Subcutaneous adipose tissue (tissue), 4 donors: ENCODE results near the gene SUSD1. TPM values are rescaled to one million over a fixed set of nuclear protein-coding genes. Genes with fewer than 3 reads are reported as not detected.

ENCODE experiments used
- CTCF ChIP-seq: fragments of 450-650 bp; IDR thresholded peaks from one replicate; pipeline ENCODE4 v1.5.1; 2016; ENCODE audit warnings: low read depth, mild to moderate bottlenecking, control low read depth, antibody characterized with exemption, moderate library complexity
- total RNA-seq, 4 donors: library from RNA; depleted of rRNA; stranded (reverse); fragments of >200 nt; gene quantifications; one replicate each; pipeline ENCODE4 v1.1.0, GENCODE V29; 2016

The SUSD1 gene
- total RNA-seq, 4 donors from 2014 or later: 8.4 to 24.6 (median 16.3) TPM

DNA sequence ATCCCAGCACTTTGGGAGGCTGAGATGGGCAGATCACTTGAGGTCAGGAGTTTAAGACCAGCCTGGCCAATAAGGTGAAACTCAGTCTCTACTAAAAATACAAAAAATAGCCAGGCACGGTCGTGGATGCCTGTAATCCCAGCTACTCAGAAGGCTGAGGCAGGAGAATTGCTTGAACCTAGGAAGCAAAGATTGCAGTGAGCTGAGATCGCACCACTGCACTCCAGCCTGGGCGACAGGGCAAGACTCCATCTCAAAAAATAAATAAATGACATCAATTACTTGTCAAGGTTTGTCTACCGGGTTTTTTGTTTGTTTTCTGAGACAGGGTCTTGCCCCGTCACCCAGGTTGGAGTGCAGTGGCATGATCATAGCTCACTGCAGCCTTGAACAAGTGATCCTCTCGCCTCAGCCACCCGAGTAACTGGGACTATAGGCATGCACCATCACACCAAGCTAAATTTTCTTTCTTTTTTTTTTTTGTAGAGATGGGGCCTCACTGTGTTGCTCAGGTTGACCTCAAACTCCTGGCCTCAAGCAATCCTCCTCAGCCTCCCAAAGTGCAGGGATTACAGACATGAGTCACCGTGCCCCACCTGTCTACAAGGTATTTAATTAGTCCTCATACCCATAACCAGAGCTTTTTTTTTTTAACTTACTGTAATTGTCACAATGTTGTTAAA lies 64.9 kb downstream of the SUSD1 start:
- no peak for TF ChIP-seq CTCF

DNA sequence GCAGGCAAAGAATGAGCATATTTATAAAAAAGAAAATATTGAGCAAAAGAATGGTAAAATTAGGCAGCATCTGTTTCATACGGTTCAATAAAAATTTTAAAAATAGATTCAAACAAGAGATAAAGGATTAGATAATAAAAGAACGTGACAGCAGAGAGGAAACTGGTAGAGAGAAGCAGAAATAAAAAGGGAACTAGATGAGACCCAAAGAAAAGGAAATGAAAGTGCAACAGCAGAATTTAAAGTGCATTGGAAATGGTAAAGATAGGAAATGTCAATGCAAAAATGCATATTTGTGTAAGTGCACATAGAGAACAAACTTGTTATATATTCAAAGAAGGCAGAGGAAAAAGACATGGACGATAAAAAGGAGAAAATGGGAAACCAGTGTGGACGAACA lies 70.2 kb downstream of the SUSD1 start:
- no peak for TF ChIP-seq CTCF

DNA sequence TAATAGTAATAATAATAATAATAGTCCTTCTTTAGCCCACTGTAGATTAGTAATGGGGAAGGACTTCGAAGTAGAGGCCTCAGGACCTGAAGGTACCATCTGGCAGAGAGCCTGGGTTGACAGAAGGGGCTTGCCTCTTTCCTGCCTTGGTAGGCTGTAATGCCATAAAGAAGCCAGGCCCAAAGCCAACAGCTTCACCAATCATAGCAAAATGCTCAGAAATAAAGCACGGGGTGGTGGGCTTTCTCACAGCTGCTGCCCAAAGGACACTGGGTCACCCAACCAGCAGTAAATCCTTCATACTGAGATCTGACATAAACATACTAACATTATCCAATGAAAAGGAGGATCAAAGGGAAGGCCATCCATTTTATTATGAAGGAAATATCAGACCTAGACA lies 70.7 kb downstream of the SUSD1 start:
- TF ChIP-seq CTCF: no peak

DNA sequence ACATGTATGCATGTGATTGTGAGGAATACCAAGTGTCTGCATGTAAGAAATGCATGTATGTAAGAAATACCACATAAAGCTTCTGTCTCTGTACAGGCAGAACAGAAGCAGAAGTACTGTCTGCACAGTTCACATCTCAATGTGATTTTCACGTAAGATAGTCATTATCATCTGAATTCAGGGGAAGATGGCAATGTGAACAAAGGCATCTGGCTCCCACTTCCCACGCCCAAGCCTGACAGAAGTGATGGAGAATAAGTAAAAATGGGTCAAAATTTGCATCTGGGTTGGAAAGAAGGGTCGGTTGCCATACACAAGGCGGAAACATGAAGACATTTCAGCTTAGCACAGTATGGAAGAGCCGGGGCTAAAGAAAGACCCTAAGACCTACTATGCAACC lies 71.7 kb downstream of the SUSD1 start:
- TF ChIP-seq CTCF: no peak

GRCh38 chr9:112097712-112098688 lies 77.1 kb downstream of the SUSD1 start:
- no peak for TF ChIP-seq CTCF

DNA sequence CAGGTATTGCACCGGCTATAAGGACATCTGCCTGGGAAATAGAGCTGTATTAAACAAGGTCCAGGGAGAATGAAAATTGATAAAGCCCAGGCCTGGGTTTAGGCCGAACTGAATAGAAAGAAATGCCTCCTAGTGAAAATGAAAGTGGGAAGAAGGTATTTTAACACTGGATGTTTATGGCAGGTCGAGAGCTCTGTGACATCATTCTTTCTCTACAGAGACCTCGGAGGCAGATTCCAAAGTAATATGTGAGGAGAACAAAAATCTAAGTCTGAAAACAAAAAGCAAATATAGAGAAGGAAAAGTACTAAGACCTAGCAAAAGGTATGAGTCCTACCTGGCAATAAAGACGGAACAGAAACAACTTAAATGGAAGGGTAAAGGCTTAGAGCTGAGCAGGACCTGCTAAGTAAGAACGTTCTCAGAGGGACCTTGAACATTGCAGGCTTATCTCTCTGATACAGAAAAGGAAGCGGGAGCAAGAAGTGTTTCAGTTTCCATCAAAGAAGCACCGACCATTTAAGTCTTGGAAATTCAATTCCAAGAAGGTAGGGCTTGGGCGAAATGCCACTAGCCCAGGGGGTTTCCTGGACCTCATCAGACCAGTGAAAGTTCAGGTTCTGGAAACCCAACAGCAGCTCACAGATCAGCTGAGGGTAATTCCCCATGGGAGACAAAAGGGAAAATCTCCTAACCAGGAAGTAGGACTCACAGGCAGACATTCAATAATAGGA lies 80.0 kb downstream of the SUSD1 start:
- TF ChIP-seq CTCF: no peak

DNA sequence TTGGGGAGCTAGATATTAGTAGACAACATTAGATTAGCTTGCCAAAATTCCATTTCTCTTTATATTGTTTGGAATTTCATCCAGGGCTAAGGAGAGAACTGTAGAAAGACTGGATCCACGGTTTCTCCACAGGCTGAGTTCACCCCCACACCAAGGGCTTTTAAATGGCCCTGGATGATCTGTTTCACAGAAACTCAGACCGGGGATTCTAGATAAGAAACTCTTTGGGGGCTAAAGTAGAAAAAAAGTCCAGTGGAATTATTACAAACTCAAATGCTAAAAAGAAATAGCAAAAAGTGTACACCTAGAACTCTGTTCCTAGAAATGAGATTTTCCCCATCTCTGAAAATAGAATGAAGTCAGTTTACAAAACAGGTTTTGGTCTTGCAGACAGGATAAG lies 80.9 kb downstream of the SUSD1 start:
- no peak for TF ChIP-seq CTCF
